GM21529 (cell line): ENCODE measurements around the gene SORL1-AS1.

ENCODE experiments used
- ATAC-seq: cut with Tn5 transposase; IDR thresholded peaks from one replicate; pipeline ENCODE4 v1.9.1; 2021; ENCODE audit not compliant: unreplicated experiment

SORL1-AS1 gene

GRCh38 chr11:121451986-121452608 is 670 bp downstream of the SORL1-AS1 start, which contains the start of gene SORL1:
Gene SORL1, plus strand, starts transcription at chr11:121452314. Its CDS starts 18 bp downstream, at chr11:121452332.
- ATAC-seq = peak; percentile 50

- peak; percentile 11 for ATAC-seq
These were observed 1.4 kb downstream of the SORL1-AS1 start for GRCh38 chr11:121451178-121451985.

- no peak for ATAC-seq
These were observed 2.4 kb downstream of the SORL1-AS1 start for GRCh38 chr11:121450401-121450800.

GRCh38 chr11:121449626-121450025 is 3.1 kb downstream of the SORL1-AS1 start:
- no peak for ATAC-seq

GRCh38 chr11:121449123-121449522 is 3.6 kb downstream of the SORL1-AS1 start:
- ATAC-seq = no peak

- no peak for ATAC-seq
These were observed 4.3 kb downstream of the SORL1-AS1 start for GRCh38 chr11:121448431-121448941.

GRCh38 chr11:121448011-121448410 is 4.8 kb downstream of the SORL1-AS1 start:
- ATAC-seq = no peak

GRCh38 chr11:121446752-121447156 is 6.0 kb downstream of the SORL1-AS1 start:
- ATAC-seq = no peak

GRCh38 chr11:121445071-121445768 is 7.5 kb downstream of the SORL1-AS1 start:
- peak; percentile 22 for ATAC-seq

- ATAC-seq = no peak
These were observed 8.2 kb downstream of the SORL1-AS1 start for GRCh38 chr11:121444526-121444925.

- no peak for ATAC-seq
These were observed 9.0 kb downstream of the SORL1-AS1 start for GRCh38 chr11:121443688-121444275.

- no peak for ATAC-seq
These were observed 11.2 kb downstream of the SORL1-AS1 start for GRCh38 chr11:121441521-121441920.

GRCh38 chr11:121439759-121440158 is 13.0 kb downstream of the SORL1-AS1 start:
- ATAC-seq = no peak

- no peak for ATAC-seq
These were observed 13.4 kb downstream of the SORL1-AS1 start for GRCh38 chr11:121439337-121439736.

- no peak for ATAC-seq
These were observed 15.1 kb downstream of the SORL1-AS1 start for GRCh38 chr11:121437686-121438078.

- no peak for ATAC-seq
These were observed 15.6 kb downstream of the SORL1-AS1 start for GRCh38 chr11:121437018-121437685.

GRCh38 chr11:121435551-121436511 is 16.9 kb downstream of the SORL1-AS1 start:
- ATAC-seq = no peak

GRCh38 chr11:121435132-121435531 is 17.6 kb downstream of the SORL1-AS1 start:
- no peak for ATAC-seq

- no peak for ATAC-seq
These were observed 20.8 kb downstream of the SORL1-AS1 start for GRCh38 chr11:121431820-121432526.
